Fibroblast of gingiva (primary cell): ENCODE results near the gene TTC17.
"Not testable (repeated sequence)": the region's sequence is repeated elsewhere in the genome, so short reads cannot be mapped to it uniquely, and the experiment has no call there.

ENCODE experiments used
- DNase-seq: peaks from one replicate; pipeline ENCODE4 v3.0.0-alpha.2; 2011; ENCODE audit warnings: low read depth

TTC17 gene

DNA sequence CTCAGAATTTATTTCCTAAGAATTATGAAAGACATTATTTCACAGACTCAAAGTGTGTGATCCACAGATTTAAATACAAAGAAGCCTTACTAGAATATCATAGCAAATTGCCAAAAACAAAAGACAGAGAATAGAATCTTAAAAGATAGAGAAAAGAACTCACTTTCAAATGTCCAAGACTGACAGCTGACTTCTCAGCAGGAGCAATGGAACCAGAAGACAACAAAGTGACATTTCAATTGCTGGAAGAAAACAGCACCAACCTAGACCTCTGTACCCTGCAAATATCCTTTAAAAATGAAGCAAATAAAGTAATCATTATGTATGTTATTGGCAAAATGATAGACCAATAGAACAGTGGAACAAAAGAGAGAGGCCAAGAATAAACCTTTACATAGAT lies 109.2 kb downstream of the TTC17 start:
- DNase-seq: no peak

DNA sequence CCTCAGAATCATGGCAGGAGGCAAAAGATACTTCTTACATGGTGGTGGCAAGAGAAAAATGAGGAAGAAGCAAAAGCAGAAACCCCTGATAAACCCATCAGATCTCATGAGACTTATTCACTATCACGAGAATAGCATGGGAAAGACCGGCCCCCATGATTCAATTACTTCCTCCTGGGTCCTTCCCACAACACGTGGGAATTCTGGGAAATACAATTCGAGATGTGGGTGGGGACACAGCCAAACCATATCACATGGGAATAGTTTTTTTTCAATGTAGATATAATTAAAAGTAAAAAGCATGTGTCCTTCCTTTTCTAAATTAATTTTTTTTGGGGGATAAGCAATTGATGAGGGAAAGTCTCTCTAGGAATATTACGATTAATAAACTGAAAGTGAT lies 118.8 kb downstream of the TTC17 start:
- DNase-seq: not testable (repeated sequence)

DNA sequence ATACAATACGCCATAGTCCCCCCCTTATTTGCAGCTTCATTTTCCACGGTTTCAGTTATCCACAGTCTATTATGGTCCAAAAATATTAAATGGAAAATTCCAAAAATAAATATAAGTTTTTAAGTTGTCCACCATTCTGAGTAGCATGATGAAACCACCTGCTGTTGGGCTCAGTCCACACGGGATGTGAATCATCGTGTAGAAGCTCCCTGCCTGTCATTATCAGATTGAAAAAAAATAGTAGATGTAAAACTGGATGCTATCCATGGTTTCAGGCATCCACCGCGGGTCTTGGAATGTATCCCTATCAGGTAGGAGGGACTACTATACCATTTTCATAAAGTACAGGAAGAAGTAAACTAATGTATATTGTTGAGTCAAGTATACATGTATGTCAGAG lies 127.4 kb downstream of the TTC17 start:
- no peak for DNase-seq

DNA sequence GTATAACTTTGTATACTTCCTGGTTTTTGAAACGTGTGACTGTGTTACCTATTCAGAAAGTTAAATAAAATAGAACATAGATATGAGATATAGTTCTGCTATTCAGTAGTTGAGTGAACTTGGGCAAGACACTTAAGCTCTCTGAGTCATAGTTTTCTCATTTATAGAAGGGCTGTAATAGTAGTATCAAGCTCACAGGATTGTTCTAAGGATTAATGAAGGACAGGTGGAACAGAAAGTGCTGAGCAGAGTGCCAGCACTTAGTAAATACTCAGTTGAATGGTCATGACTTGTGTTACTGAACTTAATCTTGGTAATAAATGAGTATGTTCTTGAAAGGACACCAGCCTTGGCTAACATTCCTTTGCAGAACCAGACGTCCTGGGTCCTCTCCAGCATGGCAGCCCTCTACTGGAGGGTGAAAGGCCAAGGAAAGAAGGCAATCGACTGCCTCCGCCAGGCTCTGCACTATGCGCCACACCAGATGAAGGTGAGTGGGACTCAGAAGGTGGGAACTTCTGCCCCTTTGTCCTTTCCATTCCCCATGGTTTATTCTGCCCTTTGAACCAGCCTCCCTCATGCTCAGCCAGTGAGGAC lies 131.2 kb downstream of the TTC17 start:
- DNase-seq: no peak

DNA sequence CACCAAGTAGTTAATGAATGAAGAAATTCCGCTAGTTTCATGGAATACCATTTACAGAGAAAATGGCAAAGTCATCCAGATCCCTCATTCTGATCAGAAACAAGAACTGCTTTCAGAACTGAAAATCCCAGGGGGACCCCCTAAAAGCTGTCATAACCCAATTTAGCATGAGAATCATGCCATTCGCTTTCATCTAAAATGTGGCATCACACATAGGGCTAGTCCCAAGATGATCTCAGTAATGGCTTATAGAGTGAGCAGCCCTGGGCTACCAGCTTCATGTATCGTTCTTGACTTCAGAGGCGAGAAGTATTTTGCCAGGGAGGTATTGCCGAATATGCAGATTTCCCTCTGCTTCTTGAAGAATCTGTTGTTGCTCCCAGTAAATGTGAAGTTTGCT lies 134.0 kb downstream of the TTC17 start:
- no peak for DNase-seq

DNA sequence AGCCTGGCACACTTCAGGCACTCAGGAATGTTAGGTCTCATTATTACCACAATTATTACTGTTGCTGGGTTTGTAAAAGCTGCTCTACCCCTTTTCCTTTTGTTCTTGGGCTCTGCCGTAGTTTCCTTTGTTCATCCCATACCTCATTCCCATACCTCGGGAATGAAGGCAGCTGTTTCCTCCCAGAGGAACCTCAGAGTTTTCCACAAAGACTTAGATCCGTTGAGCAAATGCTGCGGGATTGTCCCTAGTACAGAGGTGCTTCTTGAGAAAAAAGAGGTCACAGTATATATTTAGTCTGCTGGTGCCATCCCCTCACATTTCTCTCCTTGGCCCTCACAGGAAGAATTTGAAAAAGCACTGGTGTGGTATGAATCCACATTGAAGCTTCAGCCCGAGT lies 134.7 kb downstream of the TTC17 start:
- no peak for DNase-seq

DNA sequence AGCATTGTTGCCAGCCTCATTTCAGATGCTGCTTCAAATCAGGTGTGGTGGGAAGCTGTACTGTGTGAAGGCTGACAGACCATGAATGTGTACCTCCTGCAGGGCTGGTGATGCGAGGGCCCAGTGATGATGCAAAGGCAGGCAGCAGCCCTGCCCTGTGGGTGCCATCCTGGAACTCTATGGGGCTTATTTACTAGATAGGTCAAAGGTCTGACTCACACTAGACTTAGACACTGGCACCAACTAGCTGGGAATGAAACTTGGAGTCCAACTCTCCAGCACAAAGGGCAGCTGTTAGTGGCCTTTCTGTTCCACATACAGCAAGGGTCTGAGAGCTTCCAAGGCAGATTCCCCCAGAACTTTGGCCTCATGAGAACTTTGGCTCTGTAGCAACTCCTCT lies 138.4 kb downstream of the TTC17 start:
- DNase-seq: no peak

DNA sequence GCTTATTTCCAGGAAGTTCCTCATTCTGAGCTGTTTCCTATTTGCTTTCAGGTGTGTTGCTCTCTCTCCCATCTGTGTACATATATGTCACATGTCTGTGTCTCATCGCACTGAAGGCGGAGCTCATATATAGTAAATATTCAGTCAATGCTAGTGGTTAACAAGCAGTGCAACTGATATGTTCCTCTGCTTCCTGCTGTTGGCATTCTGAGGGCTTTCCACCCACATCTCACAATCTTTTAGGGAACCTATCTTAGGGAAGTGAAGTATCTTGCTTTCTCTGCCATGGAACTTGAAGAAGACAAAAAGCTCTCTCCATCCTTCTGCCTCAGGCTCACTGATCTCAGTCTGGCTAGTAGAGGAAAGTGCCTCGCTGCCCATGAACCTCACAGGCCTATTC lies 139.8 kb downstream of the TTC17 start:
- DNase-seq: no peak

DNA sequence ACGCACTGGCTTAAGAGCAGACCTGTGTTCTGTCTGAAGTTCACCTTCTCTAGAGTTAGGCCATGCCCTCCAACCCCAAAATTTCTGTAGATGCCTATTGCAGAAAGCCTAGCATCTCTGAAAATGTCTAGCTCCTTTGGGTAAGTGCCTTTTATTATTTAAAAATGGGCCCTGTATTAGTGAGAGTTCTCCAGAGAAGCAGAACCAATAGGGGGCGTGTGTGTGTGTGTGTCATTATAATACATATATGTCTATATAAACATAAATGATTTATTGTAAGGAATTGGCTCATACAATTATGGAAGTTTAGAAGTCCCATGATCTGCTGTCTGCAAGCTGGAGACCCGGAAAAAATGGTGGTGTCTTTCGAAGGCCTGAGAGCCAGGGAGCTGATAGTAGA lies 144.7 kb downstream of the TTC17 start:
- DNase-seq: no peak

DNA sequence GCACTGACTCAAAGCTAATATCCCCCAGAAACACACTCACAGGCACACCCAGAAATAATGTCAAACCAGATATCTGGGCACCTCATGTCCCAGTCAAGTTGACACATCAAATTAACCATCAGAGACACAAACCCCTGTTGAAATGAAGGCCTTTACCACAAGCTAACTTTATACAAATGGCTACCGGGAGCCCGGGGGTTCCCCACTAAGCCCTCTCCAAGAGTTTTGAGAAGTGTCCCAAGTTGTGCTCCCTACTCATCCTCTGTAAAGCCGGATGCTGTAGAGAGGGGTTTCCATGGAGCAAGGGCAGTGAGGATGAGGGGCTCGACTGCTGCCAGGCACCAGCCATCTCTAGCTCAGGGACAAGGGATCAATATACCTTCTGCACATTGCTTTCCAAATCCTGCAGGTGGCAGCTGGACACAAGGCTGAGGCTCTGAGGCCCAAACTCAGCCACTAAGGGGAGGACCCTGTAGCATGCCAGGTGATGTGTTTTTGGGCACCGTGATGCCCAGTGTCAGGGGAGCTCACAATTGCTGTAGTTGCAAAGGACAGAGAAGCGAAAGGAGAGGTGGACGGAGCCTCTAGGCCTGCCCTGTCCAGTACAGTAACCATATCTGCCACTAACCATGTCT lies 145.7 kb downstream of the TTC17 start:
- DNase-seq: no peak

DNA sequence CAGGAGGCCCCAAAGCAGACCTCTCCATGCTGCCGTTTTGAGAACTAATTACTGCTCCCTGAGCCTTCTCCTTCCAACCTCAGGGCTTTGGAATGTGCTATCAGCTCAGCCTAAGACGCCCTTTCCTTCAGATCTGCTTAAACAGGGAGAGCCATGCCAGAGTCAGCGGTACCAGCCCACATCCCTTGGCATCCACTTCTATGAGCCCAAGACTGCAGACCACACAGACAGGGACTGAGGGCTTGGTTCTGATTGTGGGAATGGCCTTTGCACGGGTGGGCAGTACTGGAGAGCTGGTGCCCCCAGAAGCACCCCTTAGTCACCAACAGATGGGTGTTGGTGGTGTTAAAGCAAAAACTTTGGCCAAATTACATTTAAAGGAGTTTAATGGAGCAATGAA lies 146.5 kb downstream of the TTC17 start:
- no peak for DNase-seq

DNA sequence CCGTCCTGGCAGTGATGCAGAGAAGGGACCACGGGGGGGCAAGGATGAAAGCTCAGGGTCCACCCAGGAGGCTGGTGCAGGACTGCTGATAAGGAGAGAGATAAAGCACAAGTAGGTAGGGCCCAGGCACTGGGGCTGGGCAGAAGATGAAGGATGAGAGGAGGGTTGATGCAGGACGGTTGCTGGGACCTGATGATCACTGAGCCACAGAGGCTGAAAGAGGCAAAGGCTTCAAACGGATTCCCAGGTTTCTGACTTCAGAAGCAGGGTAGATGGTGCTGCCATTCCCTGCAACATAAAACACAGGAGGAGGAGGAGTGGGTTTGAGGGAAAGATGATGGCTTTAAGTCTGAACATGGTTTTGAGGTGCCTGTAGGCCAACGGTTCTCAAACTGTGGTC lies 148.5 kb downstream of the TTC17 start:
- DNase-seq: no peak

DNA sequence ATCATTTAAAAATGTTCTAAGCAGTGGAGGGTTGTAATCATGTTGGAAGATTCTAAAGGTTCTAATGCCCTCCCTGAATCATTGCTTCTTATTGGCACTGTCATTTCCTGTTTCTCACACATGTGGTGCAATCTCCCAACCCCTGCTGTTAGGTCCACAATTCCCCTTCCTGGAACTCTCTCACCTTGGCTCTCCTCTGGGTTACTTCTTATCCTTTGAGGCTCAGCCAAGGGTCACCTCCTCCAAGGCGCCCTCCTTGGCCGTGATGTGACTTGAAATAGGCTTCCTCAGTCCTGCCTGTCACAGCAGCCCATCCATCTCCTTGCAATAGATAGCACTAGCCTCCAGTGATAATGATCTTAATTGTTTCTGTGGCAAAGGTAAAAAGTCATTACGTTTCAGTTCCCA lies 149.8 kb downstream of the TTC17 start:
- DNase-seq: peak; percentile 27

DNA sequence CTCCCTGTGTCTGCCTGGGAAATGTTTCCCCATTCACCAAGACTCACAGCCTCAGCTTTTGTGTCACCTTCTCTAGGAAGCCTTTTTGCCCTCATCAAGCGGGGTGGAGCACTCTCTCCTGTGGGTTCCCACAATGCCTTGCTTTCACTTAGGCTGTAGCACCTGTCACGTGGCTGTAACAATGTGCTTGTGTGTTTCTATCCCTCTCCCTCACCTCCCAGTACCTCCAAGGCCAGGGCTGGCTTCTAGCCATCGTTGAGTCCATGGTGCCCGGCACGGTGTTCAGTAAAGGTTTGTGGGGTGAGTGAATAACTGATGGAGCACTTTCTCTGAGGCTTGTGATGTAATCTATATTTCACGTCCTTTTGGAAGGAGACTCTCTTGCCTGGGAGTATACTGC lies 153.2 kb downstream of the TTC17 start:
- DNase-seq: no peak

DNA sequence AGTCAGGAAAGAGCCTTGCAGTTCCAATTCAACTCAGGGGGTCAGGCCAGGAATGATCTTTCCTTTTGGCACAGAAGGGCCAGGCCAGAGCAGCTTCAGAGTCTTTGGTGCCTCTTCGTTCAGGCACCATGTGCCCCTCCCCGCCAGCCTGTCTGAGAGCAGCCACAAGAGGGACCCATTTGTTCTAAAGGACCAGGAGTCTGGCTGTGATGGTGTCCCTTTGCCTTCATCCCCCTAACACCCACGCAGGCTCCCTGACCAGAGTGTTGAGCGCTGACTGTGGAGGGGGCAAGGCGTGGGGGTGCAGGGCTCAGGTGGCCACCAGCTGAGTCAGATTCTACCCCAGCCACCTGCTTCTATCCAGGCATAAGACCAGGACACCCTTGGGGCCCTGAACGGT lies 156.4 kb downstream of the TTC17 start:
- no peak for DNase-seq

DNA sequence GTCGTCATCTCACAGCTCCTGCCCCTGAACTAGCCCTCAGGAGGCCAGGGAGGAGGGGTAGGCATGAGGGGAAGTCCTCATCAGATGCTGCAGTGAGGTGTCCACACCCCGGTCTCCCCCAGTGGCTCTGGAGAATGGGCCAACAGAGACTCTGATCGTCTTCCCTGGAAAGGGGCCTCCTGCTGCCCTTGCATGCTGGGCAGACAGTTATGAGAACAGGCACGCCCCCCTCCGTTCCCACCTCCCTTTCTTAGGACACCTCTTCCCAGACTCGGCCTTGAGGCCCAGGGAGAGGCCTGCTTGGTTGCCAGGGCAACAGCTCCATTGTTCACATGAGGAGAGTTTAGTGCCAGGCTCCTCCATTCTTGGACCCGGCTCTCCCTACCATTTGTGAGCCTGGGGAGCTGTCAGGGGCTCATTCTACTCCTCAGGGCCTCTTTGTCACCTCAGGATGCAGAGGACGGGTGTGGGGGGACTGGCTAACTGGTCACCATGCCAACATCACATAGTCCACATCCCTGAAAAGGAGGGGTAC lies 157.7 kb downstream of the TTC17 start:
- no peak for DNase-seq

DNA sequence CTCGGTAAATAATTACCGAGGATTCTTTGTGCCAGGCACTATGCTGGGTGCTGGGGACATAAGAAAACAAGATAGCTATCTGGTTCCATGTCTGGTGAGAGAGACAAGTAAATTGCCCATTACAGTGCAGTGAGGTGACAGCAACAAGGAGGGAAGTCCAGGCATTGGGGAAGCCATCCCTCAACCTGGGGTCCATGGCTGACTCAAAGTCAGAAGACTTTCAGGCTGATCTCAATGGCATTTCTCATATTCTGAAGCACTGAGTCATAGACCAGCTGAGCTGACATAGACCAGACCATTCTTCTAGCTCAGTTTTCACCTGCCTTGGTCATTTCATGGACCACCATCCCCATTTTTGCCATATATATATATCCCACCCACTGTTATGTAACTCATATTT lies 158.8 kb downstream of the TTC17 start:
- no peak for DNase-seq

DNA sequence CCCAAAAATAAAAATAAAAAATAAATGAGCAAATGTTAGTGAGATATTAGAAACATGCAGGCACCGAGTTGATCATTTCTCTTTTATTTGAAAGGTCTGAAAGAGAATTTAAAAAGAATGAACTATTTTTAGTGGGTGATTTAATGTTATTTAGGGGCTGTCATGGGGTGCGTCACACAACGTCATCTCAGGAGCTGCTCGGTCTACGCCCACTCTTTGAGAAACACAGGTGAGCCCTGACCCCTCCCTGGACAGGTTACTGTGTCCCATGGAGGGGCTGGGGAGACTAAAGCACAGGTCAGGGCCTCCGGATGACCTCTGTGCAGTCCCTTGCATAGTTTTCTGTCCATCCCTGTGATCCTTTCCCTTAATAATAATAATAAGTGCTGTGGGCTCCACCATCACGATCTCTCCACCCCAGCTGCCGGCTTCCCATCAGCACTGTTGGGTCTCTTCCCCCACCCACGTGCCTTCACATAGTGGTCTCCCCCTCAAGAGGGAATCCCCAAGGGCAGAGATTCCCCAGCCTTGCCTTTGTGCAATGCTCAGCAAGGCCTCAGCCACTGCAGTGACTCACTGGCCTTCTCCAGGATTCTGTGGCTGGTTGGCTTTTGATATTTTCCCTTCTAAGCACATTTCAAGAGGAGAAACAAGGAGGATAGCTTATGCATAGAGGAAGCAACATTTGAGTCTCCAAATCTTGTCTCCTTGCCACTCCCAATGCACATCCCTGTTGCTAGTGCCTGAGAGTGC lies 159.9 kb downstream of the TTC17 start:
- DNase-seq: no peak

DNA sequence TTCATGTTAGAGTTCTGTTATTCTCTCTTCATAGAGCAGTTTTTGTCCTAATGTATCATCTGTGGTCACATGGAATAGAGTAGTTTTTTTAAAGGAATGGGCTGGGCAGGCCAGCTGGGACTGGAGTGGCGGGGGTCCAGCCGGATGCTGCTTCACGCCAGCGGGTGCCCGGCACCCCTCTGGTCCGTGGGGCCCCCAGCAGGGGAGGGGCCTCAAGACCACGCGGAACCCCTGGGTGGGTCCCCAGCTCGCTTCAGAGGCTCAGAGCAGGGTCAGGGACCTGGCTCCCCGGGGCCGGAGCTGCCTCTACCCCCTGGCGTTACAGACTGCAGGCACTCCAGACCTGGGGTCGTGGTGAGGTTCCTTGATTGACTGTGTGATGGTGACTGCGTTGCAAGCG lies 162.8 kb downstream of the TTC17 start:
- DNase-seq: no peak

DNA sequence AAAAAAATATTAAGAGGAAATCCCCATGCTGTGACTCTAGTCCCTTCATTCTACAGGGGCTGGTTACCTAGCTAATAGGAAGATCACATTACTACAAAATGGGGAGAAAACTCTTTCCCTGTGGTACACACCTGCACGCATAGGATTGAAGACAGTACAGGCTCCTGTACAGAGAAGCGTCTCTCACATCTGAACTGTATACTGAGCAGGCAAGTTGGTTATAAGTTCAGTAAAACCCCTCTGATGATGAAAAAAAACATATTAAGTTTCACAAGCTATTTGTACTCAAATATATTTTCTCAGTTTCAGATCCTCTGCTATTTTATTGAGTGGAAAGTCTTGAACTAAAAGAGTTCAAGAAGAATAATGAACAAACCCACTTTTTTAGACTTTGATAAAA lies 164.9 kb downstream of the TTC17 start:
- no peak for DNase-seq

DNA sequence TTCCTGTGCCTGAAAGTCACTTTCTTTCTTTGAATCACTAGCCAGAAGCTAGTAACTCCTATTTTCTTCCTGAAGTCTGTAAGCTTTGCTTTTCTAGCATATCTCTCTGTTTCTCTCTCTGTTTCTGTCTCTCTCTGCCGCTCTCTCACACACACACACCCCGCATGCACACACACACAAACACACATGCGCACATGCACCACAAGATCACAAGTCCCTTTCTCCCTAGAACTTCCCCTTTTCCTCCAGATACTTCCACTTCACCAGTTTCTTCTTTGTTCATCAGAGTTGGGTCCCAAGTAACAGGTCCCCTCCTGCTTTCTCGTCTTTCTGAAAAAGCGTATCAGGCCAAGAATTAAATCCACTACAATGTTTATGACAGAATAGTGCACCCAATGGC lies 173.3 kb downstream of the TTC17 start:
- no peak for DNase-seq

DNA sequence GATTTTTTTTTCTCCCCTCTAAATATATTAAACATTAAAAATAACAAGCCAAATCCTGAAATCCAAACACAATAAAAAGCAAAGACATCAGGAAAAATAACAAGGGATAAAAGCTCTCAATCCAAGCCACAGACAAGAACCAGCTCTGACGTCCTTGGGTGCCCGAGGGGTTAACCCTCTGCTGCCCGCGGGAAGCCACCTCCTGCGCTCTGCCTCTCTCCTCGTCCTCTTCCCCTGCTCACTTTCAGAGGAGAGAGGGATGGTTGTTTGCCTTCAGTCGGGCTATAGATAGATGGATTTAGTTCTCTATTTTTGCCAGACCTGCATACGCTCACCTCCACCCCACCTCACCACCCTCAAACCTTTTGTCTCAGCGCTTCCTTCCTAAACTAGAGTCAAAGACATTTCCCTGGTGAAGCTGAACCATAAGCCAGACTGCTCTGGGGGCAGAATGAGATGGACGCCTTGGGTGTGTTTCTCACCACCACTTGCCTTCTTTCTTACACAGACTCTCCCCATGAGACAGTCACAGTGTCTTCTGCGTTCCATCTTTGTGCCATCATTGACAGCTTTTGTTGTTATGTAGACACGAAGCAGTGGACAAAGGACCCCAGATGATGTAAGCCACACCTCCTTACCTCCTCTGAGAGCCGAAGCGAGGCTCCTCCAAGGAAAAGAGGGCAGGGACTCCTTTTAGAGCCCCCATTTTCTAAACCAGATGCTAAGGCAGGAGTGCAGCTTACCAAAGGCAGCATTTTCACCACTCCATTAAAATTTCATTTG lies 179.3 kb downstream of the TTC17 start:
- DNase-seq: no peak

DNA sequence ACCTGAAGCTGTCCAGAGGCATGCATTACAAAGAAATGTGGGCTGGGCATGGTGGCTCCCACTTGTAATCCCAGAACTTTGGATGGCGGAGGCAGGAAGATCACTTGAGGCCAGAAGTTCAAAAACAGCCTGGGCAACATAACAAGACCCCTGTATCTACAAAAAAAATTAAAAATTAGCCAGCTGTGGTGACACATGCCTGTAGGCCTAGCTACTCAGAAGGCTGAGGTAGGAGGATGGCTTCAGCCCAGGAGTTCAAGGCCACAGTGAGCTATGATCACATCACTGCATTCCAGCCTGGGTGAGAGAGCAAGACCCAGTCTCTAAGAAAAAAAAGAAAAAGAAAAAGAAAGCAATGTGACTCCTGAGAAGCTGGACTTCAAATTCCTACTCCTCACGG lies 183.3 kb downstream of the TTC17 start:
- DNase-seq: no peak
